ENCODE results near the gene UTS2R.

The UTS2R gene

DNA sequence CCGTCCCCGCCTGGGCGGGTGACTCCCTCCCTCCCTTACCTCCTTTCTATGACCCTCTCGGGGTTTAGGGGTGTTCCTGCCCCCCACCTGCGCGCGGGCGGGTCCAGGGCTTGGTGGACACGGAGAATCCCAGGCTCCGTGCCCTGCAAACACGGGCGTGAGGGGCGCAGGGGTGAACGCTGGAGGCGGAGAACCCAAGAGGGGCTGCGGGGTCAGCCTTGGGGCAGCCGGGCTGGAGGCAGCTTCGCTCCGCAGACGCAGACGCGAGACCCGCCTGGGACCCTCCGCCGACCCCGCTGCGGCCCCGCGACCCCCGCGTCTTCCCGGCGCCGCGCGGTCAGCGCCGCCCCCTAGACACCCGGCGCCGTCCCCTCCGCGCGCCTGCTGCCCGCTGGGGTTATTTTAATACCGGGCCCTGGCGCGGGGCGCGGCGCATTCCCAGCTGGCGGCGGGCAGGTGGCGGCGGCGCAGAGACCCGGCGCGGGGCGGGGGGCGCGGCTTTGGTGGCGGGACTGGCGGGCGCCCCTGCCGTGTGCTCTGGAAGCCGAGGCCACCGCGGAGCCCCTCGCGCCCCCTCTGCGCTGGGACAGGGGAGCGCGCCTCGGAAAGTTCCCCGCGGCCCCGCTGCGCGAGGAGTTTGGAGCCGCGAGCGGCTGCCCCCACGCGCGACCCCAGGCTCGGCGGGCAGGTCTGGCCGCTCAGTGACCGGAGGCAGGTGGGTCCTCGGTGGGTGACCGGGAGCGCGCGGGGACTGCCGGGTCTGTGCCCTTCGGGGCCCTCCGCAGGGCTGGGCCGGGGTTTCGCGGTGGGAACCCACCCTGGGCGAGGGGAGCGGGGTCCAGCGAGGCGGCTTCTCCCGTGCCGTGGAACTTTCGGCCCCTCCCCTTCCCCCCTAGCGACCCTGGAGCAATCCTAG lies at the start of gene UTS2R:
UTS2R (plus strand) TSS at position 433 of the 916 bp plus-strand sequence. CDS start 2,560 bp downstream, outside the sequence.
- DNase-seq, result no peak

DNA sequence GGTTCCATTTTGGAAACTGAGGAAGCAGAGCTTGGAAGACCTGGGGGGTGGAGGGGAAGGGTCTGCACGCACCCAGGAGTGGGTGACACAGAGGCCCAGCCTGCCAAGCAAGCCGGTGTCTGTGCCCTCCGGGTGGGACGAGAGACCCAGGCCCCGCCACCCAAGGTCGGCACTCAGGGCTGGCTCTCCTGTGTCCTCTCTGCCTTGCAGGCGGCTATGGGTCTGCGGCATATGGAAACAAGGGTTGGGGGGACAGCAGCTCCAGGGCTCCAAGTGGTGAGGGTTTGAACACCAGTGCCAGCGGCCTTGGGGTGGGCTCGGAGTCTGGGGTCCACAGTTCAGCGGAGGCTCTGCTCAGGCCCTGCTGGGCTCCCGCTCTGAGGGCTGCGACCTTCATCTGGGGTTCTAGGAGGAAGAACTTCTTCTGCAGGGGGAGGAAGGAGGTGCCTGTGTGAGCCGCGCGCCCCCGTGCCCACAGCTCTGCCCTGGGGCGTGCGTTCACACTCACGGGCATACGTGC lies 49.6 kb upstream of the UTS2R start:
- DNase-seq, result no peak

DNA sequence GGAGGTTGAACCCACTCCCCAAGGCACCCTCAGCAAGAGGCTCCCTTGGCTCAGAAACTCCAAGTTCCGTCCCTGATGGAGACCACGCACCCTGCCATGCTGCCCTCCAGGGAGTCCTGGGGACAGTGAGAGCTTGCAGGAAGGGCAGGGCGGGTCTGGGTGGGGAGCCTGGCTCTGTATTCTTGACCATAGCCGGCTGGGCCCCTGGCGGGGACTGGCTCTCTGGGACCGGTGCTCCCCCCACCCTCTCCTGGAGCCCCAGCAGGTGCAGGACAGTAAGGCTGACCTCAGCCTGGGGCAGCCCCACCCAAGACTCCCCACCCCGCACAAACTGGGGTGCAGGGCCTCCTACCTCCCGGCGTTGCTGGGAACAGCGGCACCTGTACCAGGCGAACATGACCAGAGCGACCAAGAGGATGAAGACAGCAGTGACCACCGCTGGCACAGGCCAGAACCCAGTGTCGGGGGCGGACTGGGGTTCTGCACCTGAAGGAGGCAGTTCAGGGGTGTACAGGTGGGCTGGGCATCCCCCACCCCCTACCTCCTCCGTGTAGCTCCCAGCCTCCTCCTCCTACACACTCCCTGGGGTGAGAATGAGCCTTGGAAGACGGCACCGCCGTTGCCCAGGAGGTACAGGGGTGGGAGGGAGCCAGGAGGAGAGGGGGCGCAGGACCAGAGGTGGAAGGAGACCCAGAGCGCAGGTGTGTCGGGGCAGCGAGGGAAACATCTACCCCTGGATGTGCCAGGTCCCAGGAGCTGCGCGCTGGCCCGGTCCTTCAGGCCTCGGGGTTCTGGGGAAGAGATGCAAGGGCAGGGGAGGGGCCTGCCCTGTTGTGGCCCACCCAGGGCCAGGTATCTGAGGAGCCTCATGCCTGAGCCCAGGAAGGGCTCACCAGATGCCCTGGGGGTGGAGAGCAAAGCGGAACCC lies 48.8 kb upstream of the UTS2R start:
- no peak for DNase-seq

DNA sequence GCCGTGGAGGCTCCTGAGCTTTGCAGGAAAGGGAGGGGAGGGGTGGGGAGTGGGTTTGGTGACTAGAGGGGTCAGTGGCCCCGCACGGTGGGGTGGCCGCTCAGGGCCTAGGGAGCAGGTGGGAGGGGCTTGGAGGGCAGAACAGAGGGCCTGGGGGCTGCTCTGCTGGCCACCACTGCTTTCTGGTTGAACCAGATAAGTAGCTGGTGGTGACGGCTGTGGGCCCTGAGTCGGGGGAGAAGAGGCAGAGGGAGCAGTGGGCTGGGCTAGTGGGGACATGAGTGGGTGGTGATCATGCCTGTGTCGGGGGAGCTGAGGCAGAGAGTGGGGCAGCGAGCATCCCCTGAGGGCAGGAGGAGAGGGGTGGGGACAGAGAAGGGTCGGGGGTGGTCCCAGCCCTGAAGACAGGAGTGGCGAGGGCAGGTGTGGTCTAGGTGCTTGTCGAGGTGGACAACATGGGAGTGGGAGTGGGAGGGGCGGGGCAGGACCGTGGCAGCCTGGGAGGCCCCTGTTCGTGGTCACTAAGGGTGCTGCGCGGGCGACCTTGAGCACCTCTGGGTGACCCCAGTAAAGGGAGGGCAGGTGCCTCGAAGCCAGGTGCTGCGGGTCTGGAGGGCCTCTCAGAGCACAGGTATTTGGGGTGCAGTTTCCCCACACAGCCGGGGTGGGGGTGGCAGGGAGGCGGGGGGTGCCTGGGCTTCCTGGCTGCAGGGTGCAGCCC lies 47.9 kb upstream of the UTS2R start:
- no peak for DNase-seq

DNA sequence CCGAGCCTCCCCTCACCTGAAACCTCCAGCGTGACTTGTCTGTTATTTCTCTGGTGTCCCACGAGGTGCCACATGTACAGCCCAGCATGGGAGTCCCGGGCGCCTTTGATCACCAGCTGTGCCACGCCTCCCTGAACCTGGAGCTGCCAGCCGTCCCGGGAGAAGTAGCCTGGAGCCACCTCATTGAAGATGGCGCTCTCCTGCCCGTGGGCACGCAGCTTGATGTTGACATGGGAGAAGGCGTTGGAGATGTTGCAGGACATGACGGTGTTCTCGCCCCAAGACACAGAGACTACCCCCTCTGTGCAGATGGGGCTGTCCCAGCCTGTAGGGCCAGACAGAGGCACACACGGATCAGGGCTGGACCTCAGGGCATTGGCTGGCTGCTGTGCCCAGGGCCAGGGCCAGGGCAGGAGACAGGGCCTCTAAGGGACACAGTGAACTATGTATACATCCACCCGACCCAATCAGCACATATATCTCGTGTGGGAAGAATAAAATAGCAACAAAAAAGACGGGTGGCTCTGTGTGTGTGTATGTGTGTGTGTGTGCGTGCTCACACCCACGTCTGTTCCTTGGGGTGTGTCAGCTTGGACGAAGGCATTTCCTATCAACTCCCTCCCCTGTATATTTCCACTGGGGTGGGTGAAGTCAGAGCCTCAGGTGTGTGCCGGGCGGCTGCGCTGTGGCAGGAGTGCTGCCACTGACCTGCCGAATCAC lies 46.8 kb upstream of the UTS2R start:
- no peak for DNase-seq

DNA sequence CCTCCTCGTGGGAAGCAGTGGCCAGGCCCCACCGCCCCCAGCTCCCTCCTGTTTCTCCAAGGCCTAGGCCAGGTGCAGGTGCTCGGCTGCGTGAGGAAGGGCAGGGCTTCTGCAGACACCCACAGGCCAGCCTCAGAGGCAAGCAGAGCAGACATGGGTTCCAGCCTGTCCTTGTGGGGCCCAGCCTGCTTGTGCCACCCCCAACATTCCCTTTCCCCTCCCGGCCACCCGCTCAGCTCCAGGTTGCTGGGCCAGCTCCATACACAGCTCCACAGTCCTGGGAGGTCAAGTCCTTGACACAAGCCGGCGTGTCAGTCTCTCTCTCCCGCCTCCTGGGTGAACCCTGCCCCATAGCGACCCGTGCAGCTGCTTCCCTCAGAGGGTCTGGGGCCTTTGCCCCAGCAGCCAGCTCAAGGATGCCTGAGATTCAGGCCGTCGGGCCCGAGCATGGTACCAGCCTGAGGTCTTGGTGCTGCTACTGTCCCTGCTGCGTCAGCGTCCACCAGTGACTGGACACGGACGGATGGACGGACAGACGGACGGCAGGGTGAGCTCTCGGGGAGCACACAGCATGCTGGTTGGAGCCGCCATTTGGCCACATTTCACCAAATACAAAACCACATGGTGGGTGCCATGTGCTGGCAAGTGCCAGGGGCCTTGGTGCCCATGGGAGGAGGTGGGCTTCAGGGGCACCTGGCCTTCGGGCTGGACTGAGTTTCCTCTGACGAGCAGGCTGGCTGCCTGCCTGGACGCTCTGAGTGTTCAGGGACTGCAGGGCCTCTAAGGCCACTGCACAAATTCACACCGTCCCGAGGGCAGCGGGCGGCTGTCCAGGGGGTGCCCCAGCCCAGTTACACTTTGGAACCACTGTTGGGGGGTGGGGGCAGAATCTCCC lies 46.0 kb upstream of the UTS2R start:
- DNase-seq, result no peak

DNA sequence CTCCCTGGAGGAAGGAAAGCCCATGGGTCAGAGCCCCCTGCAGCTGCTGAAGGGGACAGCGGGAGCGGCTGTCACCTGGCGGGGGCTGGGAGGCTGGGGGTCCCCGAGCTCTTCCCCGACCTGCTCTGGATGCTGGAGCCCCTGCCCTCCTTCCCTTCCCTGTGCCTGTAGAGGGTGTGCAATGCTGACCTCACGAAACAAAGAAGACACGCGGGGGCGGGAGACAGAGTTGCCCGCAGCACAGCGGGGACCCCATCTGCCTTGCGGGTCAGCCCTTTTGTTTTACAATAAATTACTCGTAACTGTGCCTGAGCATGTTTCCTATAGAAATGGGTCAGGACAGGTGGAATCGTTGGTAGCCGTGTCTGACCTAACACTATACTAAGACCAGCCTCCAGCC lies 44.3 kb upstream of the UTS2R start:
- DNase-seq, result peak; percentile 70

DNA sequence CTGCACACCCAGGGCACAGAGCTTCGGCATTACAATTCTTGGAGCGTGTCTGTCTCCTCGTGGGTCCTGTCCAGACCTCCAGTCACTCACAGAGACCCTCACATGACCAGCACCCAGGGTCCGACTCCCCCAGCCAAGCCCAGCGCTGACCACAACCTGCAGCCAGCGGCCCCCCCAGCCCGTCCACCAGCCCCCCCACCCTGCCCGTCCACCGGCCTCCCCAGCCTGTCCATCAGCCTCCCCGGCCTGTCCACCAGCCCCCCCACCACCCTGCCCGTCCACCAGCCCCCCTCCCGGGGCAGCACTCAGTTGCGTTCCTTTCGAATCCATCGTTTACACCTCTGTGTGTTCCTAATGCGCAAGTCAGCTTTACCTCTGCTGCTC lies 43.8 kb upstream of the UTS2R start:
- no peak for DNase-seq

DNA sequence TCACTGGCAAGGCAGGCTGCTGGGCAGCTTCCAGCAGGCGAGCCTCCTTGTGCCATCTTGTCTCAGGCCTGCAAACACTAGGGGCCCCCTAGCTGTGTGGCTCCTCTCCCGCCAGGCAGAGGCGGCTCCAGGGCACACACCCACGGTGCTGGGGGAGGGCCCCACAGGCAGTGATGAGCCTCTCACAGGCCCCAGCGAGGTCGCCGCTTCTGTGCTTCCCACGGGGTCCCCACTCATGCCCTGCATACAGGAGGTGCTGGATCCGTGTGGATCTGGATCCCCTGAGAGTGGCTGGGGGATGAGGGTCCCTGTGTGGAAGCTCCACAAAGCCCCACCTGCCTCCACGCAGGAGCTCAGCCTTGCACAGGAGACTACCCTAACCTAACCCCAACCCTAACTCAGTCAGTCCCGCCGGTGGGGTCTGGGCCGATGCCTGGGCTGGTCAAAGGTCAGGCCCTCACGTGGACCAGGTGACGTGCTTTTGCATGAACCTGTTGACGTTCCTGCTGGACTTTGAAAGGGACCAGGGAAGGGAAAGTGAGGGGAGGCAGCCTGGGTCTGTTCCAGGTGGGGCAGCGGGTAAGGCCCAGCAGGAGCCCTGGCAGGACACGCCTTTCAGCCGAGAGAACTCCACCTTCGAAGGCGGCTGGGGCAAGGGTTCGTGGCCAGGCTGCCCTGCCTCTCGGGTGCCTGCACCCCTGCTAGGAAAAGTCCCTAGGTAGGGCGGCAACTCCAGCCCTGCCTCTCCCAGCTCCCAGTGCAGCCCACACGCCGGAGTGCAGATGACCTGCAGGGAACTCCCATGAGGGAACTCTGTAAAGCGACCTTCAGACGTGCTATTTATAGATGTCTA lies 43.2 kb upstream of the UTS2R start:
- no peak for DNase-seq

DNA sequence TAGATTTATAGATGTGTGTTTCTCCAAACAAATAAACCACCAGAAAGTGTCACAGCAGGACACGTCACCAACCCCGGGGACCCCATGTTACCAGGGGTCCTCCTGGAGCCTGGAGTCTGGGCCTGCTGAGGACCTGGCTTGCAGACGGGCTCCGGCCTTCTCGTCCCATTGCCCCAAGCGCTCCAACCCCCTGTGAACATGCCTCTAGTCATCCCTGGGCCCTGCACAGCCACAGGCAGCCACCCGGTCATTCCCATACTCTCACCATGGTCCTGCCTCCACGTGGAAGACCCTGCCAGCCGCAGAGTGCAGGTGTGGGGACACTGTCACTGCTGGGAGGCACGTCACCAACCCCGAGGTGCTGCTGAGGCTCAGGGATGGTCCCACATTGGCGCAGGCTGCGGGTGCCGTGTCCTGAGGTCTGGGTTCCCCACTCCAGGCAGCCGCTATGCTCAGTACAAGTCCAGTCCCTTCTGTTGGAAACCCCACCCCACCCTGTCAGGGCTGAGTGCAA lies 42.5 kb upstream of the UTS2R start:
- no peak for DNase-seq

DNA sequence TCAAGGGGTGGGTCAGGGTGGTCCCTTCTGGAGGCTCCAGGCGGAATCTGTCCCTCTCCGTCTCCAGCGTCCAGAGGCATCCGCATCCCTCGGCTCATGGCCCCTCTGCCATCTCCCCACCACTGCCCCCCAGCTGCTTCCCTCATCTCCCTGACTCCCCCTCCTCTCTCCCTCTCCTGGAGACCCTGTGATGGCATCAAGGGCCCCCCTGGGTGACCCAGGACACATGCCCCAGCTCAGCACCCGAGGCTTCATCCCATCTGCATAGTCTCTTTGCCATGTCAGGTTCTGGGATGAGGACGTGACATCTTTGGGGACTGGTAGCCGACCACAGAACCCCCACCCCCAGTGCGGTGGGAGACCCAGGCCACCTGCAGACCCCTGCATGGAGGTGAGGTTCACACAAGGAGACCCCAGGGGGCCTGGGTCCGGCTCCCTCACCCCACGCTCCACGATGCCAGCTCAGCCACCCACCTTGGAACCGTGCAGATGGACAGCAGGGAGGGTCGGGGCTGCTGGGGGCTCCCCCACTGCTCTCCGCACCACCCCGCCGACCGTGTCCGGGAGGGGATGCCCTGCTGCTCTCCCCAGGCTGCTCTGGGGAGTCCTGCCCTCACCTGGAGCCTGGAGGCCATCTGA lies 41.8 kb upstream of the UTS2R start:
- no peak for DNase-seq

DNA sequence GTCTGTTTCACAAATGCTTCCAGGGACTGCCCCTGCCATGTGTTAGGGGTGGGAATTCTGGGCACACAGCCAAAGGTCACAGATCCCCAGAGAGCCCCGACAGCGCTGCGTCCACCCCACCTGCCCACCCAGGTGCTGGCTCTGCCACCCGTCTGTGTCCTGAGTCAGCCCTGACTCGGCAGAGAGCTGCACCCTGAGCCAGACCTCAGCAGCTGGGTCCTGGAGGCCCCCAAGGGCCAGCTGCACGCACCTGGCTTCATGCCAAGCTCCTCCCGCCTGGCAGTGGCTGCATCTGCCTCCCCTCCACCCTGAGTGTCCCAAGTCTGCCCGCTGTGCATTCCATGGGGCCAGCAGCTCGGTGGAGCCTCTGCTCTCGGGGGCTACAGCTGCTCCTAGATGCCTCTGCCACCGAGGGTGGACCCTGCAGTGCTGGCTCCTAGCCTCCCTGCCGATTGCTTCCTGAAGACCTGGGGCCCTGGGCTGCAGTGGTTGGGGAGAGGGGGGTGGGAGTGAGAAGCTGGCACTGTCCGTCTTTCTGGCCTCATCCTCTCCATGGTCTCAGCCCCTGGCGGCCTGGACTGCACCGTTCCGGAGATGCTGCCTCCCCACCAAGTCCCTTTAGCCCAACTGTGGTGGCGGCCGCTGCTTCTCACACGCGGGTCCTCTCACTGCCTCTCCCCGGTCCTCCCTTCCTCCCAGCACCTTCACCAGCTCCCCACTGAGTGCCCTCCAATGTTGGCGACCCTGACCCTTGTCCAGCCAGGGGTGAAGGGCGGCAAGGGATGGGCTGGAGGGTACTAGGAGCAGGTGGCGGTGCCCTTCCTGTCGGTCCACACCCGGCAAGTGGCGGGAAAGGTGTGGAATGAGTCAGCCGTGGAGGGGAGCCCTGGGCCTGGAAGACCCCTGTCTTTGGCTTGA lies 41.0 kb upstream of the UTS2R start:
- peak; percentile 69 for DNase-seq

DNA sequence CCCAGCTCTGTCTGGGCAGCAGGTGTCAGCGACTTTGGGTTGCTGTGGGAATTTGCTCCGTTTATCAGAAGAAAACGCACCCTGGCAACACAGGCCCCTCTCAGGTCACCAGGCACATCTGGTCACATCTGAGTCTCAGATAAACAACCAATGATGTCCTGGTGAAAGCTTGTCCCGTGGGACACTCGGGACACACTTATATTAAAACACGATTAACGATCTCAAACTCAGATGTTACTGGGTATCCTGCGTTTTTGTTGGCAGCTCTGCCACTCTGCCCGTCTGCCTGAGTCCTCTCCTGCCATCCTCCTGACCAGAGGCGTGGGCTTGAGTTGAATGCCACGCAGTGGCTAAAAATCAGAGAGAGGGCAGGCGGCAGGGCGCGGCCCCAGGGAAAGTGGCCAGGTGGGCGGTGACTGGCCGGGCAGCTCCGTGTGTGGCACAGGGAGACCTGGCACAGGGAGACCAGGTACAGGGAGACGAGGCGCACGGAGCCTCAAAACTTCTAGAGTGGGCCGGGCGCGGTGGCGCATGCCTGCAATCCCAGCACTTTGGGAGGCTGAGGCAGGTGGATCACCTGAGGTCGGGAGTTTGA lies 40.1 kb upstream of the UTS2R start:
- no peak for DNase-seq

DNA sequence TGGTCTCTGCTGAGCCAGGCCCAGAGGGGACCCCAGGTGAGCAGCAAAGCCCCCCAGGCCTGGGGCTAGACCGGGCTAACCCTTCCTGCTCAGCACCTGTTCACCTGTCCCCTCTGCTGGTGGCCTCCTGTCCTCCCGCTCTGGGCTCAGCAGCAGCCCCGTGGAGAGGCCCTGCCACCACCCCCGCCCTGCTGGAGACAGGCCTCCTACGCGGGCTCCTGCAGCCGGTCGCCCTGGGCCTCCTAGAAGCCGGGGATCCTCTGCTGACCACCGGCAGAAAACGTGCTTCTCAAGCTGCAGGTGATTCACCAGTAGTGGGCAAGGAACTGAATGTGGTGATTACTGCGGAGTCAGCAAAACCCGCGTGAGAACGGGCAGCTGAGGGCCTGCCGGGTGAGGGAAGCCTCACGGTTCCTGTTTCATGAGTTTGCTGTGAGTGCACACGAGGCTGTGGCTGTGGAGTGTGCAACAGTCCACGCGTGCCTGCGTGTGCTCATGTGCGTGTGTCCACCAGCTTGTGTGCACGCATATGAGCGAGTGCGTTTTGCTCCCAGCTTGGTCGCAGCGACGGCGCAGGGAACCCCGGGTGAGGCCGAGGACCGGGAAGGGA lies 38.8 kb upstream of the UTS2R start:
- peak; percentile 63 for DNase-seq

DNA sequence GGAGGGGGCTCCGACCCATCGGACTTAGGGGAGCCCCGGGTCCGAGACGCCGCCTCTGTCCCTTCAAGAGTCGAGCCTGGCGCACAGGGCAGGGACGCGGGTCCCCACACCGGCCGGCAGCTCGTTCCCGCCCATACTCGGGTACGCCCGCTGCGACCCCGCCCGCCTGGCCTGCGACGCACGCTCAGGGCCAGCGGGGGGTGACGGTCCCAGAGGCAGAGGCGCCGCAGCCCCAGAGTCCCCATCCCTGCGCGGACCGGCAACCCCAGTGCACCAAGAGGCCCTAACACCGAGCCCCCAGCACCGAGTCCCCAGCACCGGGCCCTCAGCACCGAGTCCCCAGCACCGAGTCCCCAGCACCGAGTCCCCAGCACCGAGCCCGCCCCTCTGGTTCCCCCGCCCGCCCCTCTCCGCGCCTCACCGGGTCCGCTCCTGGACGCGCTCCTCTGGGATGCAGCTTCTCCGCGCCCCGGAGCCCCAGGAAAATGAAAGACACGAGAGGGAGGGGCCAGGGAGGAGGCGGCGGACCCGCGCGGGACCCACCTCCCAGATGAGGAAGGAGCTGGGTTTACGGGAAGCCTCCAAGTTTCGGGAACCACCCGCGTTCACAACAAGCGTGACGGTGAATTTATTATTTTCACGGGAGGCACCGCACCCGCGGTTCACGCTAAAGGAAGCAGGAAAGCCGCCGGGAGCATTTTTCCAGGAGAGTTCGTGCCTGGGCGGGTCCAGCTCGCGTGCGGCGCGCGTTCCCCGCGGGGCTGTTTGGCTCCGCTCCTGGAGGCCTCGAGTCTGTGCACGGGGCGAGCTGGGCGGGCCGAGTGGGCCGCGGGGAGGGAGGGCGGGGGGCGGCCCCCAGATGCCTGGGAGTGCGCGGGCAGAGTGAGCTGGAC lies 38.0 kb upstream of the UTS2R start, which contains the start of gene SECTM1:
SECTM1 (minus strand) TSS at position 488 of the 893 bp plus-strand sequence. CDS start 6,526 bp downstream, outside the sequence.
- no peak for DNase-seq

DNA sequence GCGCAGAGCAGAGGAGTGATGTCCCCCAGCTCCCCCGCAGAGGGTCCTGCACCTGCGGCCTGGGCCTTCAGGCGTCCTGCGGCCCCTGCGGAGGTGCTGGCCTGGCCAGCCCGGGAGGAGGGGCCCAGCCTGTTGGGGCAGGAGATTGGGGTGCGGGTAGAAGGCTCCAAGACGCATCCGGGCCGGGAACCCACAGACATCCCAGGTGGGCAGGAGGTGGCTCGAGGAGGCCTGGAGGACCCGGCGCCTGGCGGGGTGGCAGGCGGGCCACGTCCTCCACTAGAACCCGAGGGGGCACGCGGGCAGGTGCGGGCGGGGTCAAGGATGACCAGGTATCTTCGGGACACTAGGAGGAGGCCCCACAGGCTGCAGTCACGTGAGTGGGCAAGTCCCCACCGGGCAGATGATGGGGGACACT lies 37.4 kb upstream of the UTS2R start:
- no peak for DNase-seq
